NCI-H69 (cell line): Measurements from ENCODE around the gene HNRNPC.
A peak's percentile ranks its signal among the peaks of the same experiment; 100 is the strongest.

Experiments
- DNase-seq: peaks from one replicate; lab custom pipeline; 2025; lab: John Stamatoyannopoulos, UW

The HNRNPC gene

DNA sequence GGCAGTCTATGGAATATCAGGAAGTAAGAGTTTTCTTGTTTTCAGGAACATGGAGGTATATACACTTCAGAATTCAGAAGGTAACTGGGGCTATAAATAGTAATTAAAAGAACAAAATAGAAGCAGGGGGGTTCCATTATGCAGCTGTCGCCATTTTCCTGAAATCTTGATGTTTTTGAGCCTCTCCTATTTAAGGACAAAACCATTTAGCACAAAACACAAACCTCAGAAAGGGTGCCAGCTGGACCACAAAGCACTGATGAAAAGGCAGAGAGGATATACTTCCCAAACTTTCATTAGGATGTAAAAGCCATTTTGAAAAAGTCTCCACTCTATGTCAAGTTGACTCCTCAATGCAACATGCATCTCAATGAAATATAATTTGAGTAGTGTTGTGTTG, 59.2 kb downstream of the HNRNPC start:
- DNase-seq, result no peak

DNA sequence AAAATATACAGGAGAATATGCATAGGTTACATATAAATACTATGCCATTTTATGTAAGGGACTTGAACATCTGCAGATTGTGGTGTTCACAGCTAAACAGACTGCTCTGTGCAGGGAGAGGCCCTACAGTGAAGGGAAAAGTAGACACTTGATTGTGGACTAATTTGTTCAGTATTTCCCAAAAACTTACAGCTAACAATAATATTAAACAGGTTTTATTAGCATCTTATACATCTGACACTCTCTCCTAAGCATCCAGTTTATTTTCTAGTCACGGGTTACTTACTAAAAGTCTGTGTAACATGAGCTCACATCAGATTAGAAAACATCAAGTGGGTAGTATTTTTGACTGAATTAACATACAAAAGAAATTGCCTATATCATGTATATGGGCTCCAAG, 60.1 kb downstream of the HNRNPC start:
- DNase-seq, result no peak

DNA sequence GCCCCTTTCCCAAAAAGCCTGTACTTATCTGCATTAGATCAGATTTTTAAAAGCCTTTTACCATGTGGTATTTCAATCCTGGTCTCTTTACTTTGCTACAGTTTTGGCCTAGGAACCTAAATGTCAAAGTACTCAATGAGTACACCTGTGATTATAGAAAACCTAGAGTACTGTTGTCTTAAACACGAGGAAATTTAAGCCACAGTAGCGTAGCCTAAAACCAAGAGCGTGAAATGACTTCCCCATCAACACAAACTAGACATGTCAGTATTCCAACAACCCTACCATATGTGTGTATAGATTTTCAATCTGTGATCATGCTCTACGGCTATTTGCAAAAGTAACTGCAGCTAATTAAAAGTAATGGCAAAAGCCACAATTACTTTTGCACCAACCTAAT, 60.7 kb downstream of the HNRNPC start:
- DNase-seq, result no peak

DNA sequence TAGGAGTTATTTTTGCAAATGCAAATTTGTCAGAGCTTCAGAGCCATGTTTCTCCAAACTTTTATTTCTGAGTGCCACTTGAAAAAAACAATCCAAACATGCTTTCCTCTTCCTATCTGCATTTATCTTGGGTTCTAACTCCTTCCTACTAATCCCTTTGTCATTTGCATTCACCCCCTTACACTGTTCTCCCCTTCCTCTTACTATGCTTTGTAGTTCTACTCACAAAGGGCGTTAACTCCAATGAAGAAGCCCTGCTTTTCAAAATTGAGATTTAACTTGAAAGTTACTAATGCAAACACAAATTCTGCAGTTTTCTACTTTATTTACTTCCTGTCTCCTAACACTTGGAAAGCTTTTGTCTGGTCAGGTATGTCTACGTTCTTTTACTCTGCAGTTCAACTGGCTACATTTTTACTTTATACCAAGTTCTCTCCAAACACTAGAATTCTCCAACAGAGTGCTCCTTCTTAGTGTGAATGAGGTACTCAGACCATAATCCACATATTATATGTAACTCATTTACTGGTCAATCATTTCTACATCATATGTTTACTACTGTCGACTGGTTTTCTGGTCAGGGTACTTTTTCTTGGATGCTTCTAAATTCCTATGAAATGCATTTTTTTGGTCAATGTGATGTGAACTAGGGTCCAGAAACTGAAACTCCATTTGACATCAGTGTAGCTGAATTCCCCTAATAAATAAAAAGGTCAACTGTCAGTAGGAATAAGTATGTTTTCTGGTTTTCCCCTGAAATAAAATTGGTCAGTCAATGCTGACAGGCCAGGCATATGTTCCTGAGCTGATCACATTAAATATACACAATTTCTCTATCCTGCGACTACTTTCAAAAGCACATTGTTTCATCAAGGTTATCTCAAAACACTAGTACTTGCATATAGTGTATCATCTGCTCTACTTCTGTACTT, 62.2 kb downstream of the HNRNPC start:
- no peak for DNase-seq

DNA sequence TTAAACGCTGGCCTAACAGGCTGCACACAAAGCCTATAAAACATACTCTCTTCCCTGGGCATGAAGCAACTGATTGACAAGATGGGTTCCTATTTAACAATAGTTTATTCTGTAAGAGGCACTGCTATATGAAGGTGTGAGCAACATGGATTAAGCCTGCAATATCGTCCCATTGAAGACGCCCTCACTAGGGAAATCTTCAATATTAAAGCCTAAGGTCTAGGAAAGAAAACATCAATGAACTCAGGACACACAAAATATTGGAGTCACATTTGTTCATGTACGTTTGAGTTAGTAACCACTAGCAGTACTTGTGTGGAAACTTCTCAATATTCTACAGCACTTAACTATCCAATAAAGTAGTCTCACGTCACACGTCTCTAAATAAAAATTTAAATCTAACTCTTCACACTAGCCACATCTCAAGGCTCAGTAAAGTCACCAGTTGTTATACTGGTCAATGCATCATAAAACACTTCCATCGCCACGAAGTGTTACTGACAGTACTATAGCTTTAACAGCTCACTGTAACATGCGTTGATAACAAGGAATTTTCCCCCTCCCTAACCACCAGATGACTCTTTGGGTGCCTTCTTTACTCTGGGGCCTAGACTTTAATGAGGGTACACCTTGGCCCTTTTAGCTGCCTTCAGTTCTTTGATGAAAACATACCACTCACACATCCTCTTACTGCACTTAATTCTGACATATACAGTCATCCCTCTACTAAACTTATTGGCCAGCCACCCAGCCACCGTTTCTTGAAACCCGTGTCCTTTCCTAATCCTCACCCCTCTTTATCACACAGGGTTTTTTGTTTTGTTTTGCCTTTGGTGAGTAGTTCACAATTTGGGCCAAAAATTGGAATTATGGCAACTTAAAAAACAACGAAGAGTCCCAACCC, 63.3 kb downstream of the HNRNPC start:
- DNase-seq, result no peak

DNA sequence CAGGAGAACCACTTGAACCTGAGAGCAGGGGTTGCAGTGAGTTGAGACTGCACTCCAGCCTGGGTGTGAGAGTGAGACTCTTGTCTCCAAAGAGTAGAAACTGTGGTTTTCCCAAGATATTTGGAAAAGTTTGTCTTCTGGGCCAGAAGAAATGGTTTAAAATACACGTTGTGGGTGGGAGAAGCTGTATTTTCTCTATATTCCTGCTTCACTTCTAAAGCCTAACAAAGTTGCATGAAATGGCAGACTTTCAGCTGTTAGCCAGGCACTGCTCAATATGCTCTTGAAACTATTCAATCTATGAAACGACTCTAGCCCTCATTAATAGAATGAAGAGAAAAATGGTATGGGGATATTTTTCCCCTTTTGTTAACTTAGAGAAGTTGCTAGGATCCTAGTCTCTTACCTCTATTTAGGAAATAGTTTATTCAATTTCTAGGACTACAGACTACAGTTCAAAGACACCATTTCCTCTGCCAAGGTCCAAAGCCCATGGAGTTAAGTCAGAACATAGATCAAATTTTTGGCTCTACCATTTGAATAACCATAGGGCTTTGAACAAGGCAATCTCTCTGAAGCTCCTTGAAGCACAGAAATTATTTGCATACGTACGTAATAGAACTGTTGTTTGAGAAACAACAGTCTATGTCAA, 64.1 kb downstream of the HNRNPC start:
- no peak for DNase-seq

DNA sequence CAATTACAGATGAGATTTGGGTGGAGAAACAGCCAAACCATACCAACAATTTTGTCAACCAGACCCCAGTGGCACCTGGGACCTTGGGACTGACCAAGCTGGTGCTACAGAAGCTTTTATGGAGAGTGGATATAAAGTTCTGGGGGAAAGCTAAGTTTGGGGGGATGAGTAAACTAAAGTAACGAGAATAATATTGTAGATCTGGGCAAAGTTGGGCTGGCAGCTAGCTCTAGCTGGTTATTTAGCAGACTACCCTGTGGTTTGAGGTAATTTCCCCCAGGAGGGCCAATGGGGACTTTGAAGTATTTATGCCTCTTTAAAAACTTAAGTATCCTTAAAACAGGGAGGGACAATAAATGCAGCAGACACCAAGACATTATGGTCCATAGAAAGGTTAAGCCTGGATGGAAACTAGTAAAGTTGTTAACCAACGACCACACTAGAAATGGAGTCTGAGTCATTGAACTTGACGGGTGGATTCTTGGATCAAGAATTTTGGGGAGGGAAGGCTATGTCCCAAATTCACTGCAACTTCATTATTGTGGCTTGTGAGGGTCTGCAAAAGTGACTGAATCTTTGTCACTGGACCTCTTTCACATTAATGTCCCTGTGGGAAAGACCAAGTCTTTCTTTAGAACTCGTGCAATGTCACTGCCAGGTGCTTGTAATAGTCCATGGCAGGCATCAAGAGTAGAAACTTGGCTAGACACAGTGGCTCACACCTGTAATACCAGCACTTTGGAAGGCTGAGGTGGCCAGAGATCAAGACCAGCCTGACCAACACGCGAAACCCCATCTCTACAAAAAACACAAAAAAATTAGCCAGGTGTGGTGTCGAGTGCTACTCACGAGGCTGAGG, 64.8 kb downstream of the HNRNPC start:
- no peak for DNase-seq

DNA sequence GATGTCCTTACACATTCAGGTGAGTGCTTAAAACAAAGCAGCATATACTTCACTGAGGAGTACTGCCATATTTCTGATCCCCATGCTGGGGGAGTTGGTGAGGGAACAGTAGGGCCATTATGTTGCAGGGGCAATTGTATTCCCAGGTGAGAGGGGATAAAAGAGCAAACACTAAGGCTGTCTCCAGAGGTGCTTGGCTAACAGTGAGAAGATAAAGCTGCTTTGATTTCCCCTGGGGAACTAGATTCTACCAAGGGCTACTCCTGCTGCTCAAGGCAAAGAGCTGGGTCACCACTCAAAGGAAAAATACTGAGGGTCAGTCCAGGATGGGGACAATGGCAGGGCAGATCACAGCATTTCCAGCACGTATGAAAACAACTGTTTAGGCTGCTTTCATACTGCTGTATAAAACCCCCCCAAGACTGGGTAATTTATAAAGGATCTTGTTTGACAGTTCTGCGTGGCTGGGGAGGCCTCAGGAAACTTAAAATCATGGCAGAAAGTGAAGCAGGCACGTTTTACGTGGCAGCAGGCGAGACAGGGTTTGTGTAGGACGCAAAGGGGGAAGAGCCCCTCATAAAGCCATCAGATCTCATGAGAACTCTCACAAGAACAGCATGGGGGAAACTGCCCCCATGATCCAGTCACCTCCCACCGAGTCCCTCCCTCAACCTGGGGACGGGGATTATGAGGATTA, 65.6 kb downstream of the HNRNPC start:
- peak; percentile 52 for DNase-seq

DNA sequence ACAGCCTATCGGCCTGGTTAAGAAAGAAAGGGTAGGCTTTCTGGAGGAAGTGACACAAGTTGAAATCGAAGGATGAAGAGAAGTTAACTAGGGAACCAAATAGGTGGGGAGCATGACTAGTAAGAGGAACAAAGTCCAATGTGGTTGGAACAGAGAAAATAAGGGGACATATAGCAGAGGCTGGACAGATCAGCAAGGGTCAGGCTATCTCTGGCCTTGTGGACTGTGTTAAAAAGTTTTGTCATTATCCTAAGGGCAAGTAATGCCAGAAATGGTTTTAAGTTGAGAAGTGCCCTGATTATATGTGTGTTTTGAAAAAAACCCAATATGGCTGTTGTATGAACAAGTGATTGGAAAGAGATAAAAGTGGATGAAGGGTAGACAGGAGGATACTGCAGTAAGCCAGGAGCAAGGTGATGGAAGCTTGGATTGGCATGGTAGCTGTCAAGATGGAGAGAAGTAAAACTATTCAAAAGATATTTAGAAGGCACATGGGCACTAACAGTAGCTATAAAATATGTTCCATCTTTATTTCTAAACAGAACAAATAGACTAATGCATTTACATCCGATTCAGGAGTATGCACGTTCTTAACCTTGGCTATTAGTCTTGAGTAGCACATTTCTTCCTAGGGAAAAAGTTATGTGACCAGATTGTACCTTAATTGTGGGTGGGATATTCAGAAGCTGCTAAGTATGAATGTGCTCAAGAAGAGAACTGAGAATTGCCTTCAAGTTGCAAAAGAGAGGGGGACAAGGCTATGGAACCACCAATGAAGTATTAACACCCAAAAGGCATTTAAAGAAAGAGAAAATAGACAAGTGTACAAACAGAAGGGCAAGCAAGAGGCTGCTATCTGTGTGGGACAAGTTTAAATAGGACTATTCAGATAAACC, 66.5 kb downstream of the HNRNPC start:
- DNase-seq, result no peak

DNA sequence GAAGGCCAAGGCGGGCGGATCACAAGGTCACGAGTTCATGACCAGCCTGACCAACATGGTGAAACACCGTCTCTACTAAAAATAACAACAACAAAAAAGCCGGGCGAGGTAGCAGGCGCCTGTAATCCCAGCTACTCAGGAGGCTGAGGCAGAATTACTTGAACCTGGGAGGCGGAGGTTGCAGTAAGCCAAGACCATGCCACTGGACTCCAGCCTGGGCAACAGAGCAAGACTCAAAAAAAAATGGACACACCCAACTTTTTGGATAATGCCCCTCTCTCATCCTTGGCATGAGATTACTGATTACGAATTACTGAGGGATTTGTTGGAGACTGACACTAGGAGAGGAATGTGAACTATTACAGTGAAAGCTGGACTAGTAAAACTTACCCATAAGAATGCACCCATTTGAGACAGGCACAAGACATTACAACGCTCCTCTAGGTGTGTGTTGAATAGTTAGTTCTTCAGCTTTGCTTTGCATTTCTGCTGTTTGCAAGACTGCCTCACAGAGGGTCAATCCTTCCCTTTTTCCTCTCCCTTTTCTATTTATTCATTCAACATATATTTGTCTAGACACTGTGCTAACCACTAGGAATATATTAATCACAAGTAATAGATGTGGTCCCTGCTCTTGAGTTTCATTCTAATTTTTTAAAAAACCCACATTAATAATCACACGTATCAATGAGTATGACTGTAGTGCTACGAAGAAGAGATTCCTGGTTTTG, 67.3 kb downstream of the HNRNPC start:
- DNase-seq, result peak; percentile 9

DNA sequence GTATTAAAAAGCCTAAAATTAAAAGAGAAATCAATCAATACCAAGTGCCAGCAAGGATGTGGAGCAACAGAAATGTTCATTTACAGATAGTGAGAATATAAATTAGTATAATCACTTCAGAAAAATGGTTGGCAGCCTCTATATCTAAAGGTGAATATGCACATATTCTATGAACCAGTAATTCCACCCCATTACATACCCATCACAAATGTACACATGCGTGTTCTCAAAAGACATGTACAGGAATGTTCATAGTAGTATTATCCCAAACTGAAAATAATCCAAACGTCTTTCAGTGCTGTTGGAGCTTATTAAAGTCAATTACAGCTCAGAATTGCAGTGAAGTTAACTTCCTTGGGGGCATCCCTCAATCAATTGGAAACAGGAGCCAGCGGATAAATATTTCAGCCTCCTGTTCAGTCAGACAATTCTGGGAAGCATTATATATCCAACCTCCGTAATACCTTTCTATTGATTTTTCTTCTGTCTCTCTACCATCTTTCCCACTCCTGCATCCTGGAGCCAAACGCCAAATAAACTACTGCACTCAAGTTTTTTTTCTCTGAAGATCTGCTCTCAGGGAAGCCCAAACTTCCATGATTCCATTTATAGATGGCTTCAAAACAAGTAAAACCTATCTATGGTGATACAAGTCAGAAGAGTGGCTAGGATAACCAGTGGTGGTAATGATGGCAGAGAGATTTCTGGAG, 68.3 kb downstream of the HNRNPC start:
- no peak for DNase-seq

DNA sequence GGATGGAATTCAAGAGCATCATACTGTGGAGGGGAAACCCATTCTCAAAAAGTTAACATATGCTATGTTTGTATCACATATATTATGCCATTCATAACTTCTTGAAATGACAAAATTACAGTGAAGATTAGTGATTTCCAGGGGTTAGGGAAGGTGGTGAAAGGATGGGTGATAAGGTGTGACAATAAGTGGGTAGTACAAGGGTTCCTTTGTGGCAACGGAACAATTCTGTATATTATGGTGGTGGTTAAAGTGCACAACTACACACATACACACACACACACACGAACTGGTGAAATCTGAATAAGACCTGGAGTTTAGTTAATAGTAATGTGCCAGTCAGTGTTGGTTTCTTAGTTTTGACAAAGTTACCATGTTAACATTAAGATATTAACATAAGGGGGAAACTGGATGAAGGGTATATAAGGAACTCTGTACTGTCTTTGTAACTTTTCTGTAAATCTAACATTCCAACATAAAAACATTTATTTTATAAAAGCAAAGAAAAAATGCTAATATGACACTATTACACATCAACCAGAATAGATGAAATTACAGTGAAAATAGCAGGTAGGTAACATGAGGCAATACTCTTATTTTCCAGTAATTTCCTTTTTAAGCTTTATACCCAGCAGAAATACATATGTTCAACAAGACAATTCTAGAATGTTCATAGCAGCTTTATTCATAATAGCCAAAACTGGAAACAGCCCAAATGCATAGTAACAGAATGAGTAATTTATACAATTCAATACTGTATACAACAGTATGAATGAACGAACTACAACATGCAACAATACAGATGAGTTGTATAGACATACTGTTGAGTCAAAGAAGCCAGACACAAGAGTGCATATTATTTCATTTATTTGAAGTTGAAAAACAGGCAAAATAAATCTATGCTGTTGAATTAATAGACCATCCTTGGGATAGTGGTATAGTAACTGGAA, 69.4 kb downstream of the HNRNPC start:
- no peak for DNase-seq

DNA sequence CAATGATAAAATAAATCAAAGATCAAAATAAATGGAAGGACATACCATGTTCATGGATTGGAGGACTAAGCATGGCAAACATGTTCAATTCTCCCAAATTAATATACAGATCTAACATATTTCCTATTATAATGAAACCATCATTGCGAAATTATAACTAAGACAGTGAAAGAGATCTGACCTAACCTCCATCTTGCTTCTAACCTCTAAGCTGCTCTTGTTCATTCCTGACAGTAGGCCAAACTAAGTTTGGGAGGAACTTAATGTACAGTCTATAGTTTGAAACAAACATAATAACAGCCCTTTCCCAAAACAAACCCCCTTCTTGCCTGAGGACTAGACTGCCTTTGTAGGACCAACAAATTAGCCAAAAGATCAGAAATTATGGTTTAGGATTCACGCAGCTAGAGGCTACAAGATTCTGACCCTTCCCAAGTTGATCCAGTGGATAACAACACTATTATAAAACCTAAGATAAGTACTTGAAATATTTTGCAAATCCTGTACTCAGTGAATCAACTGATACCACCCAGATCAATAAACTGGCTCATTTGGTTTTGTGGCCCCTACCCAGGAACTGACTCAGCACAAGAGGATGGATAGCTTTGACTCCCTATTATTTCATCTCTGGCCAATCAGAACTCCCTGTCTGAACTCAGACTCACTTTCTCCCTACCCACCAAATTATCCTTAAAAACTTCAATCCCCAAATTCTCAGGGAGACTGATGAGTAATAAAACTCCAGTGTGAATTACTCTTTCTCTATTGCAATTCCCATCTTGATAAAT, 71.6 kb downstream of the HNRNPC start:
- no peak for DNase-seq

DNA sequence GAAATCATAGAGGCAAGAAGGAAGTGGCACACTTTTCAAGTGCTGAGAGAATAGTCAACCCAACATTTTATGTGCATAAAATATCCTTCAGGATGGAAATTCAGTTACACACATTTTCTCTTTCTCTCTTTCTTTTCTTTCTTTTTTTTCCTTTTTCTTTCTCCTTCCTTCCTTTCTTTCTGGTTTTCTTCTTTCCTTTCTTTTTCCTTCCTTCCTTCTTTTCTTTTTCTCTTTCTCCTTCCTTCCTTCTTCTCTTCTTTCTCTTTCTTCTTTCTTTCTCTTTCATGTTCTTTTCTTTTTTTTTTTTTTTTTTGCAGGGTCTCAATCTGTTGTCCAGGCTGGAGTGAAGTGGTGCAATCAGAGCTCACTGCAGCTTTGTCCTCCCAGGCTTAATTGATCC, 74.6 kb downstream of the HNRNPC start:
- DNase-seq, result no peak

DNA sequence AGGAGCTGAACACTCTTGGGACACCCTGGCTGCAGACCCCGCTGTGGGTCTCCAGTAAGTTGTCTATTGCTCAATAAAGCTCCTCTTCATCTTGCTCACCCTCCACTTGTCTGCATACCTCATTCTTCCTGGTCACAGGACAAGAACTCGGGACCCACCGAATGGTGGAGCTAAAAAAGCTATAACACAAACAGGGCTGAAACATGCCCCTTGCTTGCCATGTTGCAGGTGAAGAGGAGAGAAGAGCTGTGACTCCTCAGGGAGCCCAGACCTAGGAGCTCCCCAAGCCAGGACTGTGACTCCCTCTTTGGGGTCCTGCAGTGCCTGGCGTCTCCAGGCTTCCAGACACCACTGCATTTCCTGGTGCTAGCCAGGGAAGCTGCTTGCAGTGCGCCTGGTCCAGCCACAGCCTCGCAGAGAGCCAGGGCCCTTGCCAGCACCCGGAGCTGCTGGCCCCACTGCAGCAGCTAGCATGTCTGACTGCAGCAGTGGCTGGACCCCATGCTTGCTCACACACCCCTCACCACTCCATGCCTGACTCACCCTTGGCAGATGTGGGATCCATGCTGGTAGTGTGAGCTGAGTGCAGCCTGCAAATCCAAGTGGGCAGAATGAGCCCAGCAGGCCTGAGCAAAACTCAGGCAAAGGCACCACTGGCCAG, 76.2 kb downstream of the HNRNPC start:
- DNase-seq, result peak; percentile 17

DNA sequence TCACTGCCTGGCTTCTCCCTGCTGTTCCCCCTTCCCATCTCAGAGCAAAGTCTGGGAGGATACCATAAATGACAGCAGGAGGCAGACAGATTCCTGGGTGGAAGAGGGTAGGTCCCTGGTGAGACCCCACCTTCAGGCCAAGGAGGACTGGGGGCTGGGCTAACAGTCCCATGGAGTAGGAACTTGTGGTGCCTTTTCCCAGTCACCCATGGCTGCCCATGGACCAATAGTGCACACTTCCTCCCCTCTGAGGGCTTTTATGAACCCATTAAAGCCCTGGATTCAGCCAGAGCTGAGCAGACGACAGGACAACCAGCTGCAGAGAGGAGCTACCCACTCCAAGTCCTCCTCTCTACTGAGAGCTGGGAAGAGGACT, 76.8 kb downstream of the HNRNPC start:
- peak; percentile 25 for DNase-seq
